OCI-LY7 (cell line): ENCODE results near the gene TMEM51. TPM values are rescaled to one million over a fixed set of nuclear protein-coding genes. Genes with fewer than 3 reads are reported as not detected.

ENCODE experiments used
- BruUV-seq: library from RNA; stranded (reverse); fragments of 400-500 nt; replicated peaks from 2 replicates; lab custom pipeline; 2021; lab: Mats Ljungman, UMichigan
- CTCF ChIA-PET: fragments of 300-600 bp; sonication (Branson Sonifier 250); formaldehyde crosslinking; loops from one replicate; lab custom pipeline; 2022; ENCODE audit warnings: antibody characterized with exemption; ENCODE audit not compliant: unreplicated experiment; lab: Charles Lee
- POLR2A ChIA-PET: fragments of 300-600 bp; sonication (Branson Sonifier 250); formaldehyde crosslinking; loops from one replicate; lab custom pipeline; 2022; ENCODE audit warnings: antibody characterized with exemption; lab: Charles Lee
- DNase-seq: peaks from one replicate; pipeline ENCODE4 v3.0.0-alpha.2; 2015; ENCODE audit warnings: low spot score
- H2AFZ ChIP-seq: fragments of 200-600 bp; sonication (generic), shearing (Covaris generic); 2 replicates; pipeline ENCODE4 v1.6.1; 2014; ENCODE audit warnings: mild to moderate bottlenecking, antibody characterized with exemption, low read length, moderate library complexity
- H3K27ac ChIP-seq: fragments of 200-600 bp; sonication (generic); 2 replicates; pipeline ENCODE4 v1.5.1; 2014; ENCODE audit warnings: mixed run types, low read depth, mild to moderate bottlenecking, moderate library complexity, low read length, inconsistent platforms; ENCODE audit not compliant: poor library complexity, severe bottlenecking
- H3K36me3 ChIP-seq: fragments of 200-600 bp; sonication (generic); 2 replicates; pipeline ENCODE4 v1.6.1; 2014; ENCODE audit warnings: mild to moderate bottlenecking, antibody characterized with exemption, low read length, moderate library complexity, mixed read lengths; ENCODE audit not compliant: insufficient read depth
- H3K4me1 ChIP-seq: fragments of 200-600 bp; sonication (generic); 2 replicates; pipeline ENCODE4 v1.5.1; 2014; ENCODE audit warnings: mild to moderate bottlenecking, low read length; ENCODE audit not compliant: insufficient read depth, poor library complexity, severe bottlenecking
- H3K4me2 ChIP-seq: fragments of 200-600 bp; sonication (generic); 2 replicates; pipeline ENCODE4 v1.6.1; 2014; ENCODE audit warnings: mild to moderate bottlenecking, low read length
- H3K4me3 ChIP-seq: fragments of 200-600 bp; sonication (generic); 2 replicates; pipeline ENCODE4 v1.5.1; 2014; ENCODE audit warnings: mild to moderate bottlenecking, low read depth, low read length; ENCODE audit not compliant: poor library complexity, severe bottlenecking
- H3K79me2 ChIP-seq: fragments of 200-600 bp; sonication (generic); 2 replicates; pipeline ENCODE4 v1.6.1; 2016; ENCODE audit warnings: low read depth, mild to moderate bottlenecking, low read length, moderate library complexity, mixed read lengths; ENCODE audit not compliant: insufficient read depth
- H3K9me2 ChIP-seq: fragments of 200-600 bp; sonication (generic); 2 replicates; pipeline ENCODE4 v1.6.1; 2016; ENCODE audit warnings: mild to moderate bottlenecking, low read length, mixed read lengths; ENCODE audit not compliant: insufficient read depth
- H3K9me3 ChIP-seq: fragments of 200-600 bp; sonication (generic); 2 replicates; pipeline ENCODE4 v1.6.1; 2014; ENCODE audit warnings: mild to moderate bottlenecking, mixed run types, low read length, mixed read lengths
- H4K20me1 ChIP-seq: fragments of 200-600 bp; sonication (generic); 2 replicates; pipeline ENCODE4 v1.6.1; 2014; ENCODE audit warnings: mild to moderate bottlenecking, antibody characterized with exemption, low read length, moderate library complexity, mixed read lengths; ENCODE audit not compliant: insufficient read depth
- CTCF ChIP-seq: fragments of 200-600 bp; sonication (generic); conservative IDR thresholded peaks from 2 replicates; pipeline ENCODE4 v1.5.1; 2014; ENCODE audit warnings: mild to moderate bottlenecking, antibody characterized with exemption, low read length, moderate library complexity, mixed read lengths
- EZH2phosphoT487 ChIP-seq: fragments of 200-600 bp; sonication (generic); IDR thresholded peaks from 2 replicates; pipeline ENCODE4 v1.6.1; 2018; ENCODE audit warnings: low read depth, borderline replicate concordance, mild to moderate bottlenecking, mixed run types, antibody characterized with exemption, low read length, moderate library complexity, mixed read lengths
- intact Hi-C: fragments of 100-400 bp; cut with micrococcal nuclease; formaldehyde crosslinking; loops from one replicate; pipeline ENCODE4 v1.10.0; 2022; ENCODE audit not compliant: unreplicated experiment
- total RNA-seq, 2 experiments: library from RNA; depleted of rRNA in 1 of 2; stranded (reverse); fragments of >200 nt in 1 of 2; shearing (Covaris generic) in 1 of 2; gene quantifications; 2 replicates each; pipeline ENCODE4 v1.2.3, GENCODE V29; 2014 to 2022

The TMEM51 gene
- total RNA-seq, 2 experiments from 2014 or later, result not detected

- Histone ChIP-seq H3K4me1 (no peaks in the 10 kb centered on the region), H3K36me3 (no peaks in the 10 kb centered on the region), H3K9me3 (no peaks in the 10 kb centered on the region), H2AFZ (no peak overlapping the region), H3K4me2 (no peak overlapping the region), H3K79me2 (no peaks in the 10 kb centered on the region), H3K27ac (no peak overlapping the region), H3K9me2 (no peaks in the 10 kb centered on the region), H4K20me1 (no peaks in the 10 kb centered on the region), H3K4me3 (no peak overlapping the region)
- intact Hi-C loops, result loop anchor here (1.0 kb wide), 2 partner anchors 144 to 176 kb away; no protein-coding TSS in a partner anchor
- POLR2A ChIA-PET, result no interaction called here
- no peak for DNase-seq
- CTCF ChIA-PET, result no interaction called here
- no TSS peak for BruUV-seq
- TF ChIP-seq CTCF (no peak), EZH2phosphoT487 (no peak)
Measured at GRCh38 chr1:15128077-15128476, 25.5 kb upstream of the TMEM51 start.

- H4K20me1 ChIP-seq, result no peaks in the 10 kb centered on the region
- no peak overlapping the region for H3K27ac ChIP-seq
- BruUV-seq, result no TSS peak
- peak; percentile 60 for DNase-seq
- CTCF ChIA-PET, result interaction anchor here (0.6 kb wide), 1 partner anchor 303 kb away, joined by 3 read pairs; no protein-coding TSS in a partner anchor
- H3K4me1 ChIP-seq, result no peaks in the 10 kb centered on the region
- no peaks in the 10 kb centered on the region for H3K9me2 ChIP-seq
- H3K4me2 ChIP-seq, result no peak overlapping the region
- no peak overlapping the region for H3K4me3 ChIP-seq
- no peaks in the 10 kb centered on the region for H3K9me3 ChIP-seq
- H3K36me3 ChIP-seq, result no peaks in the 10 kb centered on the region
- POLR2A ChIA-PET, result no interaction called here
- no peak overlapping the region for H2AFZ ChIP-seq
- no peaks in the 10 kb centered on the region for H3K79me2 ChIP-seq
- intact Hi-C loops, result loop anchor here (1.0 kb wide), 2 partner anchors 144 to 176 kb away; no protein-coding TSS in a partner anchor
- TF ChIP-seq CTCF (peak; percentile 91), EZH2phosphoT487 (no peak)
Measured at GRCh38 chr1:15128520-15129313, 24.8 kb upstream of the TMEM51 start.

- no peak for TF ChIP-seq CTCF
- TF ChIP-seq EZH2phosphoT487, result no peak
- H2AFZ ChIP-seq, result no peak overlapping the region
- H3K36me3 ChIP-seq, result no peaks in the 10 kb centered on the region
- intact Hi-C loops, result no loop called here
- H3K4me3 ChIP-seq, result no peak overlapping the region
- ChIA-PET POLR2A (interaction anchor here (1.0 kb wide), 1 partner anchor 141 kb away, joined by 4 read pairs; no protein-coding TSS in a partner anchor), CTCF (no interaction called here)
- DNase-seq, result no peak
- H3K79me2 ChIP-seq, result no peaks in the 10 kb centered on the region
- H3K9me3 ChIP-seq, result no peaks in the 10 kb centered on the region
- no peak overlapping the region for H3K27ac ChIP-seq
- no peaks in the 10 kb centered on the region for H3K4me1 ChIP-seq
- no peak overlapping the region for H3K4me2 ChIP-seq
- no peaks in the 10 kb centered on the region for H4K20me1 ChIP-seq
- BruUV-seq, result no TSS peak
- H3K9me2 ChIP-seq, result no peaks in the 10 kb centered on the region
Measured at GRCh38 chr1:15129944-15130343, 23.6 kb upstream of the TMEM51 start.
